WTC11 (cell line): ENCODE data around the gene HS3ST1. TPM values are rescaled to one million over a fixed set of nuclear protein-coding genes. Genes with fewer than 3 reads are reported as not detected.

Experiments used
- ATF1 ChIP-seq: sonication (generic); formaldehyde crosslinking; IDR thresholded peaks from 2 replicates; pipeline ENCODE4 v1.8.1; 2023; ENCODE audit warnings: mild to moderate bottlenecking, moderate library complexity, missing genetic modification reagents
- CREB1 ChIP-seq: sonication (generic); formaldehyde crosslinking; IDR thresholded peaks from 2 replicates; pipeline ENCODE4 v1.8.0; 2023; ENCODE audit warnings: mild to moderate bottlenecking, missing genetic modification reagents
- EMX1 ChIP-seq: fragments of 250-450 bp; sonication (Bioruptor Pico); IDR thresholded peaks from 2 replicates; pipeline ENCODE4 v1.8.0; 2021; ENCODE audit warnings: mild to moderate bottlenecking
- PRRX2 ChIP-seq: fragments of 250-450 bp; sonication (Bioruptor Pico); IDR thresholded peaks from 2 replicates; pipeline ENCODE4 v1.8.0; 2021; ENCODE audit warnings: mild to moderate bottlenecking
- RORB ChIP-seq: fragments of 250-450 bp; sonication (Bioruptor Pico); IDR thresholded peaks from 2 replicates; pipeline ENCODE4 v1.9.0; 2021; ENCODE audit warnings: mild to moderate bottlenecking
- TEAD4 ChIP-seq: sonication (generic); formaldehyde crosslinking; IDR thresholded peaks from 2 replicates; pipeline ENCODE4 v1.8.0; 2022; ENCODE audit warnings: mild to moderate bottlenecking, missing genetic modification reagents
- total RNA-seq: library from RNA; stranded (reverse); gene quantifications from 3 replicates; pipeline ENCODE4 v1.2.3, GENCODE V29; 2021
- TF ChIP-seq, protein P1 (sequence below): fragments of 250-450 bp; sonication (Bioruptor Pico); IDR thresholded peaks from 2 replicates; pipeline ENCODE4 v2.1.2; 2022; ENCODE audit warnings: mild to moderate bottlenecking, moderate library complexity
- TF ChIP-seq, protein P2 (sequence below): sonication (generic); formaldehyde crosslinking; IDR thresholded peaks from 2 replicates; pipeline ENCODE4 v1.8.1; 2022; ENCODE audit warnings: low read depth, mild to moderate bottlenecking, moderate library complexity, missing genetic modification reagents, borderline replicate concordance
- TF ChIP-seq, protein P3 (sequence below): sonication (generic); formaldehyde crosslinking; conservative IDR thresholded peaks from 2 replicates; pipeline ENCODE4 v1.8.1; 2023; ENCODE audit warnings: mild to moderate bottlenecking, low read depth, missing genetic modification reagents, moderate library complexity
- TF ChIP-seq, protein P4 (sequence below): sonication (generic); formaldehyde crosslinking; IDR thresholded peaks from 2 replicates; pipeline ENCODE4 v1.8.1; 2022; ENCODE audit warnings: mild to moderate bottlenecking, moderate library complexity, missing genetic modification reagents
- TF ChIP-seq, protein P5 (sequence below): sonication (generic); formaldehyde crosslinking; IDR thresholded peaks from 2 replicates; pipeline ENCODE4 v1.8.0; 2022; ENCODE audit warnings: mild to moderate bottlenecking, missing genetic modification reagents
- TF ChIP-seq, protein P6 (sequence below): fragments of 250-450 bp; sonication (Bioruptor Pico); conservative IDR thresholded peaks from 2 replicates; pipeline ENCODE4 v1.9.0; 2021; ENCODE audit warnings: mild to moderate bottlenecking
- TF ChIP-seq, protein P7 (sequence below): sonication (generic); formaldehyde crosslinking; IDR thresholded peaks from 2 replicates; pipeline ENCODE4 v1.8.1; 2023; ENCODE audit warnings: mild to moderate bottlenecking, missing genetic modification reagents, moderate library complexity
- TF ChIP-seq, protein P8 (sequence below): sonication (generic); formaldehyde crosslinking; IDR thresholded peaks from 2 replicates; pipeline ENCODE4 v1.8.1; 2022; ENCODE audit warnings: low read depth, missing genetic modification reagents, borderline replicate concordance

HS3ST1 gene
- total RNA-seq, 1 experiment from 2014 or later = 0.52 TPM

DNA sequence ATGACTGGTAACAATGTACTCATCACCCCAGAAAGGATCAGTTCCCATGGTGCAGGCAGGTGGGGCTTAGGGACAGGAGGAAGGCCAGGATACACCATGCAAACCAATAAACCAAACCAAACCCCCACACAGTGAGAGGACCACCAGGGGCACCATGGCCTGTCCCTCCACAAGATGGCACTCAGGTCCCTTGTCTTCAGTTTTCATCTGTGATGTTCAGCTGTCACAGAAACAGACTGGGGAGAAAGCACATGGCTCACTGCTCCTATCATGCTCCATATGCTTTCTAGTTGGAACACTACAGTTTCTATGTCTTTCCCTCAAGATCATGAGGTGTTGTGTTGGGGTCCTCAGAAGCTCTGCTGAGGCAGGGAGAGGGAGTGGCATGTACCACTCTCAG lies 10.1 kb downstream of the HS3ST1 start (continued):
- TF ChIP-seq, protein P1, sequence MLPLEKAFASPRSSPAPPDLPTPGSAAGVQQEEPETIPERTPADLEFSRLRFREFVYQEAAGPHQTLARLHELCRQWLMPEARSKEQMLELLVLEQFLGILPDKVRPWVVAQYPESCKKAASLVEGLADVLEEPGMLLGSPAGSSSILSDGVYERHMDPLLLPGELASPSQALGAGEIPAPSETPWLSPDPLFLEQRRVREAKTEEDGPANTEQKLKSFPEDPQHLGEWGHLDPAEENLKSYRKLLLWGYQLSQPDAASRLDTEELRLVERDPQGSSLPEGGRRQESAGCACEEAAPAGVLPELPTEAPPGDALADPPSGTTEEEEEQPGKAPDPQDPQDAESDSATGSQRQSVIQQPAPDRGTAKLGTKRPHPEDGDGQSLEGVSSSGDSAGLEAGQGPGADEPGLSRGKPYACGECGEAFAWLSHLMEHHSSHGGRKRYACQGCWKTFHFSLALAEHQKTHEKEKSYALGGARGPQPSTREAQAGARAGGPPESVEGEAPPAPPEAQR (CRISPR knock-in tag) = no peak
- TF ChIP-seq PRRX2 (CRISPR knock-in tag) (no peak), TEAD4 (CRISPR knock-in tag) (no peak), CREB1 (no peak), RORB (CRISPR knock-in tag) (no peak), EMX1 (CRISPR knock-in tag) (no peak), ATF1 (no peak)
- TF ChIP-seq, protein P2, sequence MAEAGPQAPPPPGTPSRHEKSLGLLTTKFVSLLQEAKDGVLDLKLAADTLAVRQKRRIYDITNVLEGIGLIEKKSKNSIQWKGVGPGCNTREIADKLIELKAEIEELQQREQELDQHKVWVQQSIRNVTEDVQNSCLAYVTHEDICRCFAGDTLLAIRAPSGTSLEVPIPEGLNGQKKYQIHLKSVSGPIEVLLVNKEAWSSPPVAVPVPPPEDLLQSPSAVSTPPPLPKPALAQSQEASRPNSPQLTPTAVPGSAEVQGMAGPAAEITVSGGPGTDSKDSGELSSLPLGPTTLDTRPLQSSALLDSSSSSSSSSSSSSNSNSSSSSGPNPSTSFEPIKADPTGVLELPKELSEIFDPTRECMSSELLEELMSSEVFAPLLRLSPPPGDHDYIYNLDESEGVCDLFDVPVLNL (CRISPR knock-in tag) = no peak
- TF ChIP-seq, protein P3, sequence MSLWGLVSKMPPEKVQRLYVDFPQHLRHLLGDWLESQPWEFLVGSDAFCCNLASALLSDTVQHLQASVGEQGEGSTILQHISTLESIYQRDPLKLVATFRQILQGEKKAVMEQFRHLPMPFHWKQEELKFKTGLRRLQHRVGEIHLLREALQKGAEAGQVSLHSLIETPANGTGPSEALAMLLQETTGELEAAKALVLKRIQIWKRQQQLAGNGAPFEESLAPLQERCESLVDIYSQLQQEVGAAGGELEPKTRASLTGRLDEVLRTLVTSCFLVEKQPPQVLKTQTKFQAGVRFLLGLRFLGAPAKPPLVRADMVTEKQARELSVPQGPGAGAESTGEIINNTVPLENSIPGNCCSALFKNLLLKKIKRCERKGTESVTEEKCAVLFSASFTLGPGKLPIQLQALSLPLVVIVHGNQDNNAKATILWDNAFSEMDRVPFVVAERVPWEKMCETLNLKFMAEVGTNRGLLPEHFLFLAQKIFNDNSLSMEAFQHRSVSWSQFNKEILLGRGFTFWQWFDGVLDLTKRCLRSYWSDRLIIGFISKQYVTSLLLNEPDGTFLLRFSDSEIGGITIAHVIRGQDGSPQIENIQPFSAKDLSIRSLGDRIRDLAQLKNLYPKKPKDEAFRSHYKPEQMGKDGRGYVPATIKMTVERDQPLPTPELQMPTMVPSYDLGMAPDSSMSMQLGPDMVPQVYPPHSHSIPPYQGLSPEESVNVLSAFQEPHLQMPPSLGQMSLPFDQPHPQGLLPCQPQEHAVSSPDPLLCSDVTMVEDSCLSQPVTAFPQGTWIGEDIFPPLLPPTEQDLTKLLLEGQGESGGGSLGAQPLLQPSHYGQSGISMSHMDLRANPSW (CRISPR knock-in tag) = no peak
- TF ChIP-seq, protein P4, sequence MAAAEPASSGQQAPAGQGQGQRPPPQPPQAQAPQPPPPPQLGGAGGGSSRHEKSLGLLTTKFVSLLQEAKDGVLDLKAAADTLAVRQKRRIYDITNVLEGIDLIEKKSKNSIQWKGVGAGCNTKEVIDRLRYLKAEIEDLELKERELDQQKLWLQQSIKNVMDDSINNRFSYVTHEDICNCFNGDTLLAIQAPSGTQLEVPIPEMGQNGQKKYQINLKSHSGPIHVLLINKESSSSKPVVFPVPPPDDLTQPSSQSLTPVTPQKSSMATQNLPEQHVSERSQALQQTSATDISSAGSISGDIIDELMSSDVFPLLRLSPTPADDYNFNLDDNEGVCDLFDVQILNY = no peak
- TF ChIP-seq, protein P5, sequence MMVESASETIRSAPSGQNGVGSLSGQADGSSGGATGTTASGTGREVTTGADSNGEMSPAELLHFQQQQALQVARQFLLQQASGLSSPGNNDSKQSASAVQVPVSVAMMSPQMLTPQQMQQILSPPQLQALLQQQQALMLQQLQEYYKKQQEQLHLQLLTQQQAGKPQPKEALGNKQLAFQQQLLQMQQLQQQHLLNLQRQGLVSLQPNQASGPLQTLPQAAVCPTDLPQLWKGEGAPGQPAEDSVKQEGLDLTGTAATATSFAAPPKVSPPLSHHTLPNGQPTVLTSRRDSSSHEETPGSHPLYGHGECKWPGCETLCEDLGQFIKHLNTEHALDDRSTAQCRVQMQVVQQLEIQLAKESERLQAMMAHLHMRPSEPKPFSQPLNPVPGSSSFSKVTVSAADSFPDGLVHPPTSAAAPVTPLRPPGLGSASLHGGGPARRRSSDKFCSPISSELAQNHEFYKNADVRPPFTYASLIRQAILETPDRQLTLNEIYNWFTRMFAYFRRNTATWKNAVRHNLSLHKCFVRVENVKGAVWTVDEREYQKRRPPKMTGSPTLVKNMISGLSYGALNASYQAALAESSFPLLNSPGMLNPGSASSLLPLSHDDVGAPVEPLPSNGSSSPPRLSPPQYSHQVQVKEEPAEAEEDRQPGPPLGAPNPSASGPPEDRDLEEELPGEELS = no peak
- TF ChIP-seq, protein P6, sequence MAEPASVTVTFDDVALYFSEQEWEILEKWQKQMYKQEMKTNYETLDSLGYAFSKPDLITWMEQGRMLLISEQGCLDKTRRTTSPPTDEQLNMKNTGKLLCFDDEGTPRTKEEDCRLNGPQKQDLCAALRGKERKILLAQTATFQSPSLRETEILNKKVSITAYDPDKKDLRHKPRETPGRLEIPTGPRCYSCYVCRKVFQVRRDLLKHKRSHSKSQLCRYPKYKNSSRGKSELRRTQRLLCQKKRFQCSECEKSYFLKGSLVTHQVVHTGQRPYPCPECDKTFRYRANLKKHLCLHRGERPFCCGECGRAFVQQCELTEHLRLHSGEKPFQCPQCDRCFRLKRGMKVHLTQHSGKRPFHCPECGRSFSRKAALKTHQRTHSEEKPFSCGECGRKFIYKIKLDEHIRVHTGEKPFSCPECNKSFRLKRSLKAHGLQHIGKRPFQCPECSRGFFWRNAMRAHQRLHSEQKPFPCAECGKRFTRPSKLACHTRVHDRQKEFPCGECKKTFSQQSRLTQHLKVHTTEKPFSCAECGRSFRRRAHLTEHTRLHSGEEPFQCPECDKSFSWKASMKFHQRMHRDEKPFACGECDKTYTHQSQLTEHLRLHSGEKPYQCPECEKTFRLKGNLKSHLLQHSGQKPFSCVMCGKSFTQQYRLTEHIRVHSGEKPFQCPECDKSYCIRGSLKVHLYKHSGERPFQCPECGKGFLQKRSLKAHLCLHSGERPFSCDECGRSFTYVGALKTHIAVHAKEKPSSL (CRISPR knock-in tag) = no peak
- TF ChIP-seq, protein P7, sequence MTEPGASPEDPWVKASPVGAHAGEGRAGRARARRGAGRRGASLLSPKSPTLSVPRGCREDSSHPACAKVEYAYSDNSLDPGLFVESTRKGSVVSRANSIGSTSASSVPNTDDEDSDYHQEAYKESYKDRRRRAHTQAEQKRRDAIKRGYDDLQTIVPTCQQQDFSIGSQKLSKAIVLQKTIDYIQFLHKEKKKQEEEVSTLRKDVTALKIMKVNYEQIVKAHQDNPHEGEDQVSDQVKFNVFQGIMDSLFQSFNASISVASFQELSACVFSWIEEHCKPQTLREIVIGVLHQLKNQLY (CRISPR knock-in tag) = no peak
- TF ChIP-seq, protein P8, sequence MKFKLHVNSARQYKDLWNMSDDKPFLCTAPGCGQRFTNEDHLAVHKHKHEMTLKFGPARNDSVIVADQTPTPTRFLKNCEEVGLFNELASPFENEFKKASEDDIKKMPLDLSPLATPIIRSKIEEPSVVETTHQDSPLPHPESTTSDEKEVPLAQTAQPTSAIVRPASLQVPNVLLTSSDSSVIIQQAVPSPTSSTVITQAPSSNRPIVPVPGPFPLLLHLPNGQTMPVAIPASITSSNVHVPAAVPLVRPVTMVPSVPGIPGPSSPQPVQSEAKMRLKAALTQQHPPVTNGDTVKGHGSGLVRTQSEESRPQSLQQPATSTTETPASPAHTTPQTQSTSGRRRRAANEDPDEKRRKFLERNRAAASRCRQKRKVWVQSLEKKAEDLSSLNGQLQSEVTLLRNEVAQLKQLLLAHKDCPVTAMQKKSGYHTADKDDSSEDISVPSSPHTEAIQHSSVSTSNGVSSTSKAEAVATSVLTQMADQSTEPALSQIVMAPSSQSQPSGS (CRISPR knock-in tag) = no peak
